ENCODE measurements around the gene SPDYE3.
A peak's percentile ranks its signal among the peaks of the same experiment; 100 is the strongest.
"Not testable (repeated sequence)": the region's sequence is repeated elsewhere in the genome, so short reads cannot be mapped to it uniquely, and the experiment has no call there.

SPDYE3 gene

GRCh38 chr7:100292162-100292561 is 15.3 kb upstream of the SPDYE3 start:
- not testable (repeated sequence) for DNase-seq

DNA sequence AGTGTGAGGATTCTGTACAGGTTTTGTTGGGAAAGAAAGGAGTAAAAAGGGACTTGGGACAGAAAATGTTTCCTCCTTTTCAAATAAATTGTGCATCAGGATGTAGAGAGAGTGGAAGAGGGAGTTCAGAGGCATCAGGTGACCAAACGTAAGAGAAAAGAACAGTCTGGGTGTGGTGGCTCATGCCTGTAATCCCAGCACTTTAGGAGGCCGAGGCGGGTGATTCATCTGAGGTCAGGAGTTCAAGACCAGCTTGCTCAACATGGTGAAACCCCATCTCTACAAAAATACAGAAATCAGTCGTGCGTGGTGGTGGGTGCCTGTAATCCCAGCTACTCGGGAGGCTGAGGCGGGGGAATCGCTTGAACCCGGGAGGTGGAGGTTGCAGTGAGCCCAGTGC is 12.2 kb upstream of the SPDYE3 start:
- DNase-seq: not testable (repeated sequence)

GRCh38 chr7:100297852-100298631 is 9.5 kb upstream of the SPDYE3 start:
- DNase-seq: not testable (repeated sequence)

GRCh38 chr7:100298632-100298895 is 8.9 kb upstream of the SPDYE3 start:
- DNase-seq: not testable (repeated sequence)

DNA sequence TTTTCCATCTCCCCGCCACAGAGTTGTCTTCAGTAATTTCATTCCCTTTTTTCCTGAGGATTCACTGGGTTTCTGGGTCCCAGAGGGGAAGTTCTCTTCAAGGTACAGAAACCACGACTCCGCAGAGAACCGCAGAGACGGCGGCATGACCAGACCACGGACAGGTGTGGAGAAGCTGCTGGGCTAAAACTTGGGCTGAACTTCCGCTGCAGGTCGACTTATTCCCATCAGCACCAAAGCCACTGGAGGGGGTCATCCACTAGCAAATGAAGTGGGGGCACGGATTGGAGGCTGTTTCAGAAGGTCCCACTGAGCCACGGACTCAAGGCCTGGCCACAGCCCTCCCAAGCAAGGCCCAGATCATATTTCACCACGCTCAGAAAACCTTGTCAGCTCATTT is 3.0 kb upstream of the SPDYE3 start:
- not testable (repeated sequence) for DNase-seq

DNA sequence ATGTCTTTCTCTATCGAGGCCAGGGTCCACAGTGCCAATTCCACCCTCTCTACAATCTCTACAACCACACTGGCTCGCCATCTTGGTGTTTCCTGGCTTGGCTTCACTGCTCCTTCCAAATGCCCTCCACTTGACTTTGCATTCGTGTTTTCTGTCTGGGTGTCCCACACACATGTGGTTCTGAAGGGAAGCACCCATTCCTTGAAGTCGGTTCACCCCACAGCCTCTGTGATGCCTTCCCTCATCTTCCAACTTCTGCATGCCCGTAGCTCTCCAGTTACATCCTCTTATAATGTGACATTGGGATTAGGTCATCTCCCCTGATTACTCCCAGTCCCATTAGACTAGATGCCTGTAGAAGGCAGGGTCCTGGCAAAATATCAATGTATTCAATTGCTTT is 10.8 kb downstream of the SPDYE3 start:
- DNase-seq: not testable (repeated sequence)

- not testable (repeated sequence) for DNase-seq
These were observed 14.1 kb downstream of the SPDYE3 start for GRCh38 chr7:100321648-100322047.

DNA sequence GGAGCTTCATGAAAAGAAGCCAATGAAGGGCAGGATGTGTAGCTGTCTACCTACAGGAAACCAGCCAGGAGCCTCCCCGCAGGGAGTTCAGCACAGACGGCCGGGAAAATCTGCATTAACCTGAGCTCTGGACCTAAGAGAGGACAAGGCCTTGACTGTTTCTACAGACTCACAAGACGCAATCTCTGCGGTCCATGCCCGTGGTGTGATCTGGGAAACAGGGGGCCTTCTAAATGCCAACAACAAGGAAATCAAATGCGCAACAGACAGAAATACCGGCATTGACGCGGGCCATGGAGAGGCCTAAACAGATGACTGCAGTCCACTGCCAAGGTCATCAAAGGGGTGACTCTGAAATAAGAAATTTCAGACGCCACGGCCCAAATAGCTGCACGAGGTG is 16.7 kb downstream of the SPDYE3 start:
- DNase-seq: not testable (repeated sequence)

GRCh38 chr7:100325671-100326070 is 18.2 kb downstream of the SPDYE3 start:
- DNase-seq: not testable (repeated sequence)

DNA sequence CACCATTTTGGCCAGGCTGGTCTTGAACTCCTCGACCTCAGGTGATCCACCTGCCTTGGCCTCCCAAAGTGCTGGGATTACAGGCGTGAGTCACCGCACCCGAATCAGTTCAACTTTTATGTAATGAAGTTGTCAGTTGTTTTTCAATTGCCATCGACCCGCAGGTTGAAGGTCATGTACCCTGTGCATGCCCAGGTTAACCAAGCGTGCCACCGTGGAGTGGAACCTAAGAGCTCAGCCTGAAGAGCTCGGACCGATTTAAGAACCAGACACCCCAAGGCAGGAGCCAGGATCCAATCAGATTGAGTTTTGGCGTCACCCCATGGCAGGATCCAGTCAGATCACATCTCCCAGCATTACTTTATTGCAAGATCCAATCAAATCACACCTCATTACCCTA is 19.4 kb downstream of the SPDYE3 start:
- DNase-seq: not testable (repeated sequence)

DNA sequence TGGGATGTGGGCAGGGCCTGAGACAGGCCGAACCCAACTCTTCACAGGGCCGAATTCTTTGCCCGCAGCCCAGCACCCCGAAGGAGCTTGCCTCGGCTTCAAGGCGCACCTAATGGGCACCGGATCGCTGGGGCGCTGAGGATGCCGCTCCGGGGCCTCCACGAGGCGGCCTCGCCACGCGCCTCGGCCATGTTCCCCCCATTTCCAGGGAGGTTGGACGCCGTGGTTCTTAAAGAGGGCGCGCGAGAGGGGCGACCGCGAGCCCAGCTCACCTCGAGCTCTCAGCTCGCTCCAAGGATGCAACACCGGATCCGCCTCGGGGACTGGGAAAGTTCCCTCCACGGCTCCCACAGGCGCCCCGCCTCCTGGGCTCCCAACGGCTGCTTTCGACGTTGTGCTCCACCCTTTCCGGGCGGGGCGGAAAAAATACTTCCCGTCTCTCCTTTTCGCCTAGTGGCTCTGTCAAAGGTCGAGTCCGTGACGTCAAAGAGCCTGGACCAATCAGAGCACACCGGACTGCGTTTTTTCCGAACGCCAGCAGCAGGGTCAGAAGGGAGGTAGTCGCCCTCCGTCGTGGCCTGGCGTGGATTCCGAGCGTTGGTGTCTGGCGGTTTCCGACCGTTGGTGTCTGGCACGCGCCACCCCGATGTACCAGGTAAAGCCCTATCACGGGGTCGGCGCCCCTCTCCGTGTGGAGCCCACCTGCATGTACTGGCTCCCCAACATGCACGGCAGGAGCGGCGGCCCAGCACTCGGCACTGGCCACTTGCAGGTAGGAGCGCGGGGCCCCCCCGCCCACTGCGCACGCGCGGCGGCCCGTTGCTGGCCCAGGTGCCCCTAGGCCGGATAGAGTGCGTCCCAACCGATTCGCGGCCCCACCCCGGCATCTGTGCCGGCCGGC is 28.3 kb downstream of the SPDYE3 start:
- peak; percentile 66 for DNase-seq

DNA sequence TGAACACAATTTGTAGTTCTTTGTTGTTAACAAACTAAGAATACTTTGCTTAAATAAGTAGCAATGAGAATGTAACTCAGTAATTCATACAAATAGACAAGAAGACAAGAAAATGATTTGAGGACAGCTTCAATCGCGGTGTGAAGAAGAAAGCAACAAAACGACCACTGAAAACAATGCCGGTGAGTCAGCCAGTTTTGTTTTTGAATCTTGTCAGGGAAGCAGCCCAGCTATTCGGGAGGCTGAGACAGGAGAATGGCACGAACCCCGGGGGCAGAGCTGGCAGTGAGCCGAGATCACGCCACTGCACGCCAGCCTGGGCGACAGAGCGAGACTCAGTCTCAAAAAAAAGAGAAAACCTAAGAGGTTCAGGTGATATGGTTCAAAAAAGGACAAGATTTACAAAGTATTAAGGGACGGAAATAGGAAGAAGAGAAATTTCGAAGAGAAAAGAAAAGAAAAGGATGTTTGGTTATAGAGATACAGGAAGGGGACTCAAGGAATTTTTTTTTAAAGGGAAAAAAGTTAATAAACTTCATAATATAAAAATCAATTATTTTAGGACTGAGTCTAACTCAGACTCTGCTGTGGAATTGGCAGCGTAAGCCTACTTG is 30.7 kb downstream of the SPDYE3 start:
- DNase-seq: not testable (repeated sequence)

GRCh38 chr7:100341286-100341685 is 33.8 kb downstream of the SPDYE3 start:
- not testable (repeated sequence) for DNase-seq

- DNase-seq: no peak
These were observed 35.3 kb downstream of the SPDYE3 start for GRCh38 chr7:100342765-100343164.

- DNase-seq: not testable (repeated sequence)
These were observed 36.6 kb downstream of the SPDYE3 start for GRCh38 chr7:100344124-100344559.

DNA sequence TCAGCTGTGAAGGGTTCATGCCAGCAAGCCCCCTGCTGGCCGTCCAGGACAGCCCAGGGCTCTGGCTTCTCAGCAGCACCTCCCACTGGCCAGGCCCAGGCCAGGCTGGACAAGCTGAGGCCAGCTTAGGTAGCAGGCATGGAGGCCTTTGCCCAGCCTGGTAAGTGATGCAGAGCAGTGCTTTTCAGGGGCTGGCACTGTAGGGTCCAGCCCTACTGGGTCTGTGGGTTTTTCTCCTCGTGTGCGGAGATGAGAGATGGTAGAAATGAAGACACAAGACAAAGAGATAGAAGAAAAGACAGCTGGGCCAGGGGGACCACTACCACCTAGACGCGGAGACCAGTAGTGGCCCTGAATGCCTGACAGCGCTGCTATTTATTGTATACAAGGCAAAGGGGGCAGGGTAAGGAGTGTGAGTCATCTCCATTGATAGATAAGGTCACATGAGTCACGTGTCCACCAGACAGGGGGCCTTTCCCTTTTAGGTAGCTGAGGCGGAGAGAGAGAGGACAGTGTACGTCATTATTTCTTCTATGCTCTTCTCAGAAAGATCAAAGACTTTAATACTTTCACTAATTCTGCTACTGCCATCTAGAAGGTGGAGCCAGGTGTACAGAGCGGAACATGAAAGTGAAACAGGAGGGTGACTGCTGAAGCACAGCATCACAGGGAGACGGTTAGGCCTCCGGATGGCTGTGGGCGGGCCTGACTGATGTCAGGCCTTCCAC is 37.2 kb downstream of the SPDYE3 start:
- DNase-seq: not testable (repeated sequence)

DNA sequence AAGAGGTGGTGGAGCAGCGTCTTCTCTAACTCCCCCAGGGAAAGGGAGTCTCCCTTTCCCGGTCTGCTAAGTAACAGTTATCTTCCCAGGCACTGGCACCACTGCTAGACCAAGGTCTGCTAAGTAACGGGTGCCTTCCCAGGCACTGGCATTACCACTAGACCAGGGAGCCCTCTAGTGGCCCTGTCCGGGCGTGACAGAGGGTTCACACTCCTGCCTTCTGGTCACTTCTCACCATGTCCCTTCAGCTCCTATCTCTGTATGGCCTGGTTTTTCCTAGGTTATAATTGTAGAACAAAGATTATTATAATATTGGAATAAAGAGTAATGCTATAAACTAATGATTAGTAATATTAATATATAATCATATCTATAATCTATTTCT is 37.8 kb downstream of the SPDYE3 start:
- DNase-seq: not testable (repeated sequence)

DNA sequence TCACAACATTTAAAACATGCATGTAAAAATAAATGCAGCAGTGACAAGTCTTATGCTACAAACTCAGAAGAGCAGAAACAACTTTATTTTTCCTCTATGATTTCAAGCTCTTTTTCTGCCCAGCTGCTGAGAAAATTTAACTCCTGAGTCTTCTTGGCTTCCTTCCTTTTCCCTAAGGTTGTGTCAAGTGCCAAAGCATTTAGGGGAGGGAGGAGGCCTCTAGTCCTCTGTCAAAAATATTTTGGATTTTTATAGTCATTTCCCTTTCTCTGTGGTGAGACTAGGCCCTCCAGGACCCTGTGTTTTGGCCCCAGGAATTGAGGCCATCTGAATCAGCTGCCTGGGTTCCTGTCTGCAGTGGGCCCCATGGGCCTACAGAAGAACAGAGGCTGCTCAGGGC is 39.4 kb downstream of the SPDYE3 start:
- no peak for DNase-seq

- no peak for DNase-seq
These were observed 41.3 kb downstream of the SPDYE3 start for GRCh38 chr7:100348805-100349204.

- no peak for DNase-seq
These were observed 42.3 kb downstream of the SPDYE3 start for GRCh38 chr7:100349757-100350156.

- no peak for DNase-seq
These were observed 44.2 kb downstream of the SPDYE3 start for GRCh38 chr7:100351657-100352058.

GRCh38 chr7:100352230-100352781 is 44.8 kb downstream of the SPDYE3 start:
- not testable (repeated sequence) for DNase-seq
